ENCODE measurements around the gene KRT74.

DNA sequence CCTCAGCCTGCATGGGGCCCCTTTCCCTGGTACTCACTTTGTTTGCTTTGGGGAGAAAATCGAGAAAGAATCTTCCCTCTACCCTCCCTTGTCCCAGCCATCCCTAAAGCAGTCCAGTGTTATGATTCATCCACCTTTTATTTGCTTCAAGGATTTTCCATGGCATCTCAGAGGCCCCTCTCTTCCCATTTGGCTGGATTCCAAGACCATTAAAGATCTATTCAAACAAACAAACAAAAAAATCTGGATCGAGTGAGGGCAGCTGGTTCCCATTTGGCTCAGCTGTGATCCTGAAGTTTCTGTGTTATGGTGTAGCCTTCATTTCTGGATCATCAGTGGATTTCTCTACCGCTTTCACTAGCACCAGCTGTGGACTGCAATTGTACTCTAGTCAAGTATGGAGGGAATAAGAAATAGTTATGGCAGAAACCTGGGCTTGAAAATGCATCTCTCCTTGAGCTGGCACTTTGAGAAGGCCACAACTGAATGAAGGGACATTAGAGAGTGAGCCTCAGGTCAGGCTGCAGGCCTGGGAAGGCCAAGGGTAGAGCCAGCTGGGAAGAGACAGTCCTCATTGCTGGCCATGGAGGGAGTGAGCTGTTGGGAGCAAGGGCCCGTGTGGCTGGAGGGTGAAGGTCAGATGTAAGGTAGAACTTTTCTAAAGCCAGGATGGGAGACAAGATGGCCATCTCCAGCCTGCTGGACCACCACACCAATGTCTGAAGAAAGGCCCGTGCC lies 34.4 kb downstream of the KRT74 start:
- TF ChIP-seq TCF12 (IDR thresholded peaks at IDR 0.05; ENCODE audit: low read depth), result peak; percentile 67
- TF ChIP-seq, protein P1, sequence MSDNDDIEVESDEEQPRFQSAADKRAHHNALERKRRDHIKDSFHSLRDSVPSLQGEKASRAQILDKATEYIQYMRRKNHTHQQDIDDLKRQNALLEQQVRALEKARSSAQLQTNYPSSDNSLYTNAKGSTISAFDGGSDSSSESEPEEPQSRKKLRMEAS (IDR thresholded peaks at IDR 0.05), result no peak
- TF ChIP-seq EP300 (IDR thresholded peaks at IDR 0.05; ENCODE audit: borderline replicate concordance), result peak; percentile 61; the same call in 1 of the 2 replicates
- TF ChIP-seq, protein P2, sequence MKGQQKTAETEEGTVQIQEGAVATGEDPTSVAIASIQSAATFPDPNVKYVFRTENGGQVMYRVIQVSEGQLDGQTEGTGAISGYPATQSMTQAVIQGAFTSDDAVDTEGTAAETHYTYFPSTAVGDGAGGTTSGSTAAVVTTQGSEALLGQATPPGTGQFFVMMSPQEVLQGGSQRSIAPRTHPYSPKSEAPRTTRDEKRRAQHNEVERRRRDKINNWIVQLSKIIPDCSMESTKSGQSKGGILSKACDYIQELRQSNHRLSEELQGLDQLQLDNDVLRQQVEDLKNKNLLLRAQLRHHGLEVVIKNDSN (IDR thresholded peaks at IDR 0.05), result no peak
